HepG2 (cell line): ENCODE measurements around the gene SALL4. TPM values are rescaled to one million over a fixed set of nuclear protein-coding genes. Genes with fewer than 3 reads are reported as not detected.

Experiments
- ATAC-seq: fragments of 200-7000 bp; cut with Tn5 transposase; 3 replicates; pipeline ENCODE4 v1.9.1; 2020; ENCODE audit warnings: mild to moderate bottlenecking, moderate library complexity
- BruUV-seq: library from RNA; stranded (reverse); fragments of 400-500 nt; replicated peaks from 2 replicates; lab custom pipeline; 2021; lab: Mats Ljungman, UMichigan
- CTCF ChIA-PET: fragments of 300-600 bp; formaldehyde crosslinking; extraction: SDS; loops from one replicate; lab custom pipeline; 2021; ENCODE audit warnings: low total read pairs, inconsistent platforms, low intra/inter-chr PET ratio; lab: Yijun Ruan, JAX
- POLR2A ChIA-PET: fragments of 350-600 bp; sonication (Branson Sonifier 250); formaldehyde crosslinking; loops from one replicate; lab custom pipeline; 2020; ENCODE audit warnings: antibody characterized with exemption, inconsistent platforms; lab: Yijun Ruan, JAX
- DNase-seq: peaks from one replicate; pipeline ENCODE4 v3.0.0-alpha.2; 2015; ENCODE audit warnings: low spot score
- FAIRE-seq: peaks from 3 replicates; lab custom pipeline; 2011; peaks lifted over from hg19 to GRCh38; lab: Jason Lieb, UNC
- H2AFZ ChIP-seq: one replicate; pipeline ENCODE4 v1.6.1; 2011; ENCODE audit warnings: low read length, inconsistent platforms
- H3K27ac ChIP-seq: fragments of 300-600 bp; 3 replicates; pipeline ENCODE4 v1.8.0; 2011; ENCODE audit warnings: mixed run types, mild to moderate bottlenecking, mixed read lengths, low read length, inconsistent platforms; ENCODE audit not compliant: insufficient read depth; ENCODE audit errors: extremely low read length
- H3K27me3 ChIP-seq, 2 experiments: fragments of 200-600 bp in 1 of 2; 2 replicates in 1 of 2; 3 replicates in 1 of 2; pipeline versions ENCODE4 v1.6.0 to v1.8.0; 2011; ENCODE audit warnings: low read length in 2 of 2, mild to moderate bottlenecking in 2 of 2, moderate library complexity in 2 of 2, inconsistent platforms in 1 of 2; ENCODE audit not compliant: insufficient read depth in 2 of 2, control insufficient read depth in 1 of 2
- H3K36me3 ChIP-seq, 2 experiments: fragments of 200-600 bp in 1 of 2; replicated peaks in 1 of 2; 2 replicates in 1 of 2; 3 replicates in 1 of 2; pipeline versions ENCODE4 v1.5.1 to v1.8.0; 2011; ENCODE audit warnings: low read length in 2 of 2, inconsistent platforms in 1 of 2; ENCODE audit not compliant: insufficient read depth in 2 of 2, control insufficient read depth in 1 of 2
- H3K4me1 ChIP-seq: 2 replicates; pipeline ENCODE4 v1.5.1; 2012; ENCODE audit warnings: low read length, inconsistent platforms; ENCODE audit not compliant: insufficient read depth
- H3K4me2 ChIP-seq: 2 replicates; pipeline ENCODE4 v1.6.0; 2011; ENCODE audit warnings: low read depth, low read length, inconsistent platforms
- H3K4me3 ChIP-seq, 3 experiments: fragments of 200-600 bp in 1 of 3; sonication (generic), shearing (Covaris generic) in 1 of 3; replicated peaks in 1 of 3; 2 replicates each; pipeline ENCODE4 v1.5.1; 2011 to 2016; ENCODE audit warnings: low read length in 3 of 3, inconsistent platforms in 2 of 3, low read depth in 2 of 3, mild to moderate bottlenecking in 2 of 3, control low read depth in 1 of 3, mixed read lengths in 1 of 3; ENCODE audit not compliant: insufficient read depth in 1 of 3
- H3K79me2 ChIP-seq: one replicate; pipeline ENCODE4 v1.6.1; 2011; ENCODE audit warnings: low read length, inconsistent platforms; ENCODE audit not compliant: insufficient read depth
- H3K9ac ChIP-seq: 2 replicates; pipeline ENCODE4 v1.6.0; 2011; ENCODE audit warnings: mild to moderate bottlenecking, low read depth, low read length, inconsistent platforms; ENCODE audit not compliant: insufficient read depth
- H3K9me3 ChIP-seq: 2 replicates; pipeline ENCODE4 v1.5.1; 2012; ENCODE audit warnings: mild to moderate bottlenecking, low read length
- H4K20me1 ChIP-seq: 2 replicates; pipeline ENCODE4 v1.6.0; 2011; ENCODE audit warnings: inconsistent platforms, mild to moderate bottlenecking, low read length, moderate library complexity; ENCODE audit not compliant: insufficient read depth
- AGO2 ChIP-seq: fragments of 200-400 bp; formaldehyde crosslinking; optimal IDR thresholded peaks from 2 replicates; pipeline ENCODE3; 2017; ENCODE audit warnings: mild to moderate bottlenecking, low read depth, low read length, moderate library complexity
- EHMT2 ChIP-seq: fragments of 200-600 bp; sonication (generic); IDR thresholded peaks from 2 replicates; pipeline ENCODE4 v1.7.0; 2017; ENCODE audit warnings: antibody characterized with exemption, low read depth, low read length, borderline replicate concordance
- GATA4 ChIP-seq: sonication (generic); IDR thresholded peaks from 2 replicates; pipeline ENCODE4 v1.6.1; 2016; ENCODE audit warnings: antibody characterized with exemption, low read depth, borderline replicate concordance
- KDM5A ChIP-seq: fragments of 200-600 bp; sonication (generic); IDR thresholded peaks from 2 replicates; pipeline ENCODE4 v1.7.0; 2018; ENCODE audit warnings: antibody characterized with exemption, mild to moderate bottlenecking, low read length, borderline replicate concordance
- LBX2 ChIP-seq: sonication (generic); formaldehyde crosslinking; IDR thresholded peaks from 2 replicates; pipeline ENCODE4 v1.5.0; 2020; ENCODE audit warnings: missing genetic modification reagents, mild to moderate bottlenecking, borderline replicate concordance
- MLLT10 ChIP-seq: sonication (generic); formaldehyde crosslinking; IDR thresholded peaks from 2 replicates; pipeline ENCODE4 v1.4.0; 2020; ENCODE audit warnings: missing genetic modification reagents
- MYPOP ChIP-seq: sonication (generic); formaldehyde crosslinking; IDR thresholded peaks from 2 replicates; pipeline ENCODE4 v1.8.1; 2023; ENCODE audit warnings: mild to moderate bottlenecking, moderate library complexity, missing genetic modification reagents
- NCOA2 ChIP-seq: sonication (generic); formaldehyde crosslinking; IDR thresholded peaks from 2 replicates; pipeline ENCODE4 v1.8.0; 2022; ENCODE audit warnings: inconsistent platforms
- PAX8 ChIP-seq: sonication (generic); formaldehyde crosslinking; IDR thresholded peaks from 2 replicates; pipeline ENCODE4 v1.8.0; 2022; ENCODE audit warnings: mild to moderate bottlenecking, missing genetic modification reagents, borderline replicate concordance
- PITX1 ChIP-seq: sonication (generic); formaldehyde crosslinking; IDR thresholded peaks from 2 replicates; pipeline ENCODE4 v1.5.1; 2020; ENCODE audit warnings: mild to moderate bottlenecking, missing genetic modification reagents
- RFXAP ChIP-seq: sonication (generic); formaldehyde crosslinking; IDR thresholded peaks from 2 replicates; pipeline ENCODE4 v1.4.0; 2020; ENCODE audit warnings: missing genetic modification reagents, borderline replicate concordance
- ZNF224 ChIP-seq: sonication (generic); formaldehyde crosslinking; IDR thresholded peaks from 2 replicates; pipeline ENCODE4 v1.5.0; 2020; ENCODE audit warnings: mild to moderate bottlenecking, missing genetic modification reagents
- ZNF225 ChIP-seq: sonication (generic); formaldehyde crosslinking; IDR thresholded peaks from 2 replicates; pipeline ENCODE4 v1.4.0; 2020; ENCODE audit warnings: mild to moderate bottlenecking, missing genetic modification reagents
- ZNF326 ChIP-seq: sonication (generic); formaldehyde crosslinking; IDR thresholded peaks from 2 replicates; pipeline ENCODE4 v1.4.0; 2020; ENCODE audit warnings: missing genetic modification reagents, borderline replicate concordance
- ZNF331 ChIP-seq: sonication (generic); formaldehyde crosslinking; IDR thresholded peaks from 2 replicates; pipeline ENCODE4 v1.4.0; 2020; ENCODE audit warnings: missing genetic modification reagents
- ZNF547 ChIP-seq: sonication (generic); formaldehyde crosslinking; IDR thresholded peaks from 2 replicates; pipeline ENCODE4 v1.5.1; 2020; ENCODE audit warnings: mild to moderate bottlenecking, missing genetic modification reagents
- ZNF703 ChIP-seq: sonication (generic); formaldehyde crosslinking; IDR thresholded peaks from 2 replicates; pipeline ENCODE4 v1.5.1; 2020; ENCODE audit warnings: missing genetic modification reagents, mild to moderate bottlenecking, moderate library complexity, borderline replicate concordance
- ZSCAN30 ChIP-seq: sonication (generic); formaldehyde crosslinking; IDR thresholded peaks from 2 replicates; pipeline ENCODE4 v1.5.0; 2020; ENCODE audit warnings: mild to moderate bottlenecking, missing genetic modification reagents
- WGBS: methylation state at CpG from one replicate; pipeline ENCODE4 v1.1.6; 2017; ENCODE audit warnings: low lambda C conversion rate; 5-methylcytosine and 5-hydroxymethylcytosine counted together
- in situ Hi-C: cut with HindIII; loops from 2 replicates; pipeline ENCODE4 v1.10.0; 2017; ENCODE audit warnings: low pct_unique_long_range_greater_than_20kb; ENCODE audit not compliant: extremely low pct_ligation_motif_present
- intact Hi-C: fragments of 100-400 bp; cut with micrococcal nuclease; formaldehyde crosslinking; loops from one replicate; pipeline ENCODE4 v1.10.0; 2022; ENCODE audit not compliant: unreplicated experiment
- polyA plus RNA-seq, 8 experiments: library from polyadenylated mRNA; depleted of rRNA in 3 of 8; stranded (reverse) in 7 of 8; unstranded in 1 of 8; fragments of >200 nt; fragmentation: Illumina TruSeq in 4 of 8; extraction: Trizol in 4 of 8; gene quantifications; 2 replicates each; pipeline versions ENCODE4 v1.2.1 to v1.2.3, GENCODE V29; 2011 to 2016; ENCODE audit warnings: low read depth in 4 of 8, missing spikeins in 1 of 8, mixed read lengths in 1 of 8; ENCODE audit not compliant: insufficient read depth in 1 of 8
- total RNA-seq, 5 experiments: library from RNA; depleted of rRNA; stranded (reverse); fragments of >200 nt; fragmentation: Illumina TruSeq; extraction: Trizol; gene quantifications; 2 replicates each; pipeline ENCODE4 v1.2.3, GENCODE V29; 2016; ENCODE audit warnings: low read depth in 1 of 5
- TF ChIP-seq, protein P1 (sequence below): sonication (generic); formaldehyde crosslinking; IDR thresholded peaks from 2 replicates; pipeline ENCODE4; 2020; ENCODE audit warnings: missing genetic modification reagents, mild to moderate bottlenecking, borderline replicate concordance

SALL4 gene
- total and polyA plus RNA-seq, 2 of the 13 experiments (the other 11 are each of a cell fraction or from before 2014, with no cell fraction given) = 0.33 to 1.8 TPM

- peak overlapping the region; percentile 90 to 99 (median 98) for H3K4me3 ChIP-seq
- intact Hi-C loops = loop anchor here (1.0 to 2.0 kb wide), 2 partner anchors 23 to 66 kb away; no protein-coding TSS in a partner anchor
- BruUV-seq = no TSS peak
- ChIA-PET POLR2A (interaction anchor here (0.7 to 1.9 kb wide), 5 partner anchors 8 to 66 kb away, joined by 3 to 16 read pairs (median 5); no protein-coding TSS in a partner anchor), CTCF (interaction anchor here (1.1 kb wide), 1 partner anchor 66 kb away, joined by 4 read pairs; no protein-coding TSS in a partner anchor)
- no peaks in the 10 kb centered on the region for H3K36me3 ChIP-seq
- peak; percentile 15 for FAIRE-seq
- in situ Hi-C loops = no loop called here
- H3K9ac ChIP-seq = peak overlapping the region; percentile 92
- H3K9me3 ChIP-seq = no peaks in the 10 kb centered on the region
- H3K79me2 ChIP-seq = peaks cover 14% of the 10 kb centered on the region
- H2AFZ ChIP-seq = no peak overlapping the region
- peak overlapping the region; percentile 100 for H3K4me2 ChIP-seq
- H3K4me1 ChIP-seq = peaks cover 30% of the 10 kb centered on the region
- H4K20me1 ChIP-seq = no peaks in the 10 kb centered on the region
- H3K27me3 ChIP-seq = peaks cover 0 to 12% of the 10 kb centered on the region in 2 experiments; a peak in 2 of 5 replicates
- DNase-seq = peak; percentile 83
- peak; percentile 94 for ATAC-seq
- 2% methylated on average over 56 of the region's 61 CpGs for WGBS
- peak overlapping the region; percentile 68 for H3K27ac ChIP-seq
- TF ChIP-seq ZSCAN30 (CRISPR knock-in tag) = no peak
- TF ChIP-seq MLLT10 (CRISPR knock-in tag) = no peak
- TF ChIP-seq PAX8 = no peak
- TF ChIP-seq NCOA2 = peak; percentile 11; the same call in 1 of the 2 replicates
- no peak for TF ChIP-seq ZNF224
- TF ChIP-seq ZNF703 (CRISPR knock-in tag) = peak; percentile 28; the same call in 1 of the 2 replicates
- TF ChIP-seq EHMT2 = no peak
- TF ChIP-seq GATA4 = no peak
- peak; percentile 37; the same call in 1 of the 2 replicates for TF ChIP-seq RFXAP (CRISPR knock-in tag)
- peak; percentile 20 for TF ChIP-seq PITX1 (CRISPR knock-in tag)
- TF ChIP-seq ZNF326 = no peak
- TF ChIP-seq ZNF547 (CRISPR knock-in tag) = 0 out of 2 replicates have a peak, but pooled peaks have one; percentile 50
- TF ChIP-seq, protein P1, sequence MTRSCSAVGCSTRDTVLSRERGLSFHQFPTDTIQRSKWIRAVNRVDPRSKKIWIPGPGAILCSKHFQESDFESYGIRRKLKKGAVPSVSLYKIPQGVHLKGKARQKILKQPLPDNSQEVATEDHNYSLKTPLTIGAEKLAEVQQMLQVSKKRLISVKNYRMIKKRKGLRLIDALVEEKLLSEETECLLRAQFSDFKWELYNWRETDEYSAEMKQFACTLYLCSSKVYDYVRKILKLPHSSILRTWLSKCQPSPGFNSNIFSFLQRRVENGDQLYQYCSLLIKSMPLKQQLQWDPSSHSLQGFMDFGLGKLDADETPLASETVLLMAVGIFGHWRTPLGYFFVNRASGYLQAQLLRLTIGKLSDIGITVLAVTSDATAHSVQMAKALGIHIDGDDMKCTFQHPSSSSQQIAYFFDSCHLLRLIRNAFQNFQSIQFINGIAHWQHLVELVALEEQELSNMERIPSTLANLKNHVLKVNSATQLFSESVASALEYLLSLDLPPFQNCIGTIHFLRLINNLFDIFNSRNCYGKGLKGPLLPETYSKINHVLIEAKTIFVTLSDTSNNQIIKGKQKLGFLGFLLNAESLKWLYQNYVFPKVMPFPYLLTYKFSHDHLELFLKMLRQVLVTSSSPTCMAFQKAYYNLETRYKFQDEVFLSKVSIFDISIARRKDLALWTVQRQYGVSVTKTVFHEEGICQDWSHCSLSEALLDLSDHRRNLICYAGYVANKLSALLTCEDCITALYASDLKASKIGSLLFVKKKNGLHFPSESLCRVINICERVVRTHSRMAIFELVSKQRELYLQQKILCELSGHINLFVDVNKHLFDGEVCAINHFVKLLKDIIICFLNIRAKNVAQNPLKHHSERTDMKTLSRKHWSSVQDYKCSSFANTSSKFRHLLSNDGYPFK = peak; percentile 36; the same call in 1 of the 2 replicates
- TF ChIP-seq MYPOP (CRISPR knock-in tag) = no peak; the same call in 1 of the 2 replicates
- TF ChIP-seq AGO2 = peak; percentile 76
- TF ChIP-seq ZNF331 (CRISPR knock-in tag) = no peak; the same call in 1 of the 2 replicates
- no peak for TF ChIP-seq KDM5A
- TF ChIP-seq ZNF225 (CRISPR knock-in tag) = peak; percentile 88; the same call in 1 of the 2 replicates
- TF ChIP-seq LBX2 = no peak
These were observed 35.1 kb downstream of the SALL4 start for GRCh38 chr20:51766994-51767866.
